Tibial artery (tissue), 4 donors: ENCODE measurements around the gene FFAR2.
A peak's percentile ranks its signal among the peaks of the same experiment; 100 is the strongest.

Experiments used
- DNase-seq, 2 donors: peaks; one replicate each; pipeline ENCODE4 v3.0.0-alpha.2; 2019
- H3K27ac ChIP-seq, 2 donors: fragments of 200-600 bp; sonication (generic) in 1 of 2; 1 replicate in 1 of 2; 2 replicates in 1 of 2; pipeline ENCODE4 v1.5.1; 2018 to 2019; ENCODE audit warnings: mild to moderate bottlenecking in 1 of 2
- H3K27me3 ChIP-seq, 2 donors: fragments of 200-600 bp; sonication (generic) in 1 of 2; one replicate each; pipeline versions ENCODE4 v1.5.1 to v1.6.0; 2016 to 2019
- H3K36me3 ChIP-seq, 3 donors: fragments of 200-600 bp; sonication (generic) in 2 of 3; one replicate each; pipeline ENCODE4 v1.5.1; 2016 to 2019; ENCODE audit warnings: mild to moderate bottlenecking in 2 of 3
- H3K4me1 ChIP-seq, 4 donors: fragments of 200-600 bp; sonication (generic) in 2 of 4; 1 replicate in 3 of 4; 2 replicates in 1 of 4; pipeline ENCODE4 v1.5.1; 2016 to 2019
- H3K4me3 ChIP-seq, 2 donors: fragments of 200-600 bp; sonication (generic) in 1 of 2; 1 replicate in 1 of 2; 2 replicates in 1 of 2; pipeline ENCODE4 v1.5.1; 2018 to 2019; ENCODE audit warnings: mild to moderate bottlenecking in 2 of 2
- H3K9me3 ChIP-seq, 3 donors: fragments of 200-600 bp; sonication (generic) in 1 of 3; one replicate each; pipeline ENCODE4 v1.5.1; 2016 to 2019
- CTCF ChIP-seq, 2 experiments: fragments of 200-600 bp in 1 of 2; fragments of 450-650 bp in 1 of 2; IDR thresholded peaks; one replicate each; pipeline ENCODE4 v1.5.1; 2017 to 2019; ENCODE audit warnings: antibody characterized with exemption in 2 of 2, mild to moderate bottlenecking in 1 of 2, moderate library complexity in 1 of 2
- intact Hi-C: fragments of 100-400 bp; cut with DNase I; formaldehyde crosslinking; loops from one replicate; pipeline ENCODE4 v1.15.0; 2023; ENCODE audit warnings: low total_unique reads

The FFAR2 gene

GRCh38 chr19:35403116-35403760, 44.8 kb upstream of the FFAR2 start:
- Histone ChIP-seq H3K36me3 (no peaks in the 10 kb centered on the region), H3K27ac (no peak overlapping the region), H3K4me3 (no peak overlapping the region), H3K9me3 (no peaks in the 10 kb centered on the region), H3K4me1 (no peaks in the 10 kb centered on the region), H3K27me3 (peaks cover 0 to 5% of the 10 kb centered on the region in 2 donors)
- intact Hi-C loops, result no loop called here
- no peak for TF ChIP-seq CTCF (IDR thresholded peaks at IDR 0.05)
- no peak for DNase-seq

DNA sequence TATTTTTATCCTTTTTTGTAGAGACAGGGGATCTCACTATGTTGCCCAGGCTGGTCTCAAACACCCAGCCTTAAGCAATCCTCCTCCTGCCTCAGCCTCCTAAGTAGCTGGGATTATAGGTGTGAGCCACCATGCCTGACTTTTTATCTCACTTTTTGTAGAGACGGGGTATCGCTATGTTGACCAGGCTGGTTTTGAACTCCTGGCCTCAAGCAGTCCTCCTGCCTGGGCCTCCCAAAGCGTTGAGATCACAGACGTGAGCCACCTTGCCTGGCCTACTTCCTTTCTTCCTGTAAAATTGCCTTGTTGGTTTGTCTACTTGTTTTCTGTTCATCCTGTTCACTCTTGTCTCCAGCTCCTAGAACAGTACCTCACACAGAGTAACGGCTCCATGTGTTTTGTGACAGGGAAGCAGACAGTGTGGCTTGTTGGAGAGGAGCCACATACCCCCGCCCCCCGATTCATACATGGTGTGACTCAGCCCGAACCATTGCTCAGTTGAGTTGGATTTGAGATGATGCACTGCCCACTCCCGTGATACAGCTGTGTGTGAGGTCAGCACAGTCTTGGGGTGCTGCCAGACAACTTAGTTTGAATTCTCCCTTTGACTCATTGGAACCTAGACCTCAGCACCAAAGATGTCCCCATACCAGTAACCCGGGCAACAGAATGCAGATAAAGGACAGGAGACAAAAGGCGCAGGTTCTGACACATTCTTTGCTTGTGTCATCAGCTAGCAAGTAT, 43.0 kb upstream of the FFAR2 start:
- DNase-seq, result no peak
- Histone ChIP-seq H3K27ac (no peak overlapping the region), H3K4me3 (no peak overlapping the region), H3K27me3 (peaks cover 0 to 3% of the 10 kb centered on the region in 2 donors), H3K9me3 (no peaks in the 10 kb centered on the region), H3K36me3 (no peaks in the 10 kb centered on the region), H3K4me1 (no peaks in the 10 kb centered on the region)
- no peak for TF ChIP-seq CTCF (IDR thresholded peaks at IDR 0.05)
- intact Hi-C loops, result no loop called here

GRCh38 chr19:35407619-35408018, 40.4 kb upstream of the FFAR2 start:
- intact Hi-C loops, result no loop called here
- H3K27ac ChIP-seq, result no peak overlapping the region
- no peaks in the 10 kb centered on the region for H3K4me1 ChIP-seq
- H3K9me3 ChIP-seq, result no peaks in the 10 kb centered on the region
- H3K36me3 ChIP-seq, result no peaks in the 10 kb centered on the region
- H3K27me3 ChIP-seq, result peaks cover 0 to 5% of the 10 kb centered on the region in 2 donors
- no peak for TF ChIP-seq CTCF (IDR thresholded peaks at IDR 0.05)
- H3K4me3 ChIP-seq, result no peak overlapping the region
- DNase-seq, result peak in 1 of 2 donors; percentile 28

- intact Hi-C loops, result no loop called here
- Histone ChIP-seq H3K36me3 (no peaks in the 10 kb centered on the region), H3K9me3 (no peaks in the 10 kb centered on the region), H3K27me3 (peaks cover 0 to 6% of the 10 kb centered on the region in 2 donors), H3K4me3 (no peak overlapping the region), H3K27ac (no peak overlapping the region), H3K4me1 (no peaks in the 10 kb centered on the region)
- peak in 1 of 2 donors; percentile 15 for DNase-seq
- TF ChIP-seq CTCF (IDR thresholded peaks at IDR 0.05), result no peak
Measured at GRCh38 chr19:35408284-35409171, 39.5 kb upstream of the FFAR2 start.

DNA sequence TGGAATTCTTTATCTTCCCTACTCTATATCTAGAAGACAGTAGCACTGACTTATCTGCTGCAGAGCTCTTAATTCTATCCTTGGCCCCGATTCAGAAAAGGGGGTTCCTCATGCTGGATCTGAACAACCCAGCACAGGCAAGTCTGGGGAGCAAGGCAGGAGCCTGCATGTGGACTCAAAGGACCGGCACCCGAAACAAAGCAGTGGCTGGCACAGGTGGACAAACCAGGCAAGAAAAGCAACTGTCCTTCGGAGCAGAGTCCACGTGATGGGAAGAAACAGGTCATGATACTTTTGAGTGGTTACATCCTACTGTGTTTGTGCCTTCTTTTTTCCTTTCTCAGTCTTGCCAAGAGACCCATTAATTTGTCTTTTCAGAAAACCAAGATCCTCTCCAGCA, 38.9 kb upstream of the FFAR2 start:
- TF ChIP-seq CTCF (IDR thresholded peaks at IDR 0.05), result no peak
- intact Hi-C loops, result no loop called here
- peak in 1 of 2 donors; percentile 13 for DNase-seq

More for the DNA sequence above, 38.9 kb upstream of the FFAR2 start:
- no peaks in the 10 kb centered on the region for H3K36me3 ChIP-seq
- no peak overlapping the region for H3K27ac ChIP-seq
- H3K4me3 ChIP-seq, result no peak overlapping the region
- no peaks in the 10 kb centered on the region for H3K4me1 ChIP-seq
- H3K27me3 ChIP-seq, result peaks cover 0 to 6% of the 10 kb centered on the region in 2 donors
- H3K9me3 ChIP-seq, result no peaks in the 10 kb centered on the region
